ENCODE measurements around the gene C1orf141. TPM values are rescaled to one million over a fixed set of nuclear protein-coding genes. Genes with fewer than 3 reads are reported as not detected.

Gene C1orf141
- polyA plus RNA-seq, 1 donor (not counting 4 experiments of a cell fraction or from before 2014, with no cell fraction given): not detected

- no peak for DNase-seq (ENCODE audit: low read depth, low spot score)
- no peak for FAIRE-seq
- H3K4me1 ChIP-seq (ENCODE audit: control insufficient read depth, extremely low read depth, insufficient read depth, low read length): peaks cover 6% of the 10 kb centered on the region
- no peaks in the 10 kb centered on the region for H3K9me3 ChIP-seq (ENCODE audit: control insufficient read depth, low read depth, low read length)
- no peaks in the 10 kb centered on the region for H3K36me3 ChIP-seq (ENCODE audit: control insufficient read depth in 2 of 2, extremely low read depth in 1 of 2, insufficient read depth in 2 of 2, low read length in 2 of 2)
- H3K4me3 ChIP-seq (ENCODE audit: control insufficient read depth in 2 of 3, extremely low read depth in 1 of 3, insufficient read depth in 2 of 3, low read depth in 1 of 3, low read length in 3 of 3): no peak overlapping the region
- no peaks in the 10 kb centered on the region for H3K27me3 ChIP-seq (ENCODE audit: control insufficient read depth, extremely low read depth, insufficient read depth, low read length)
- dilution Hi-C loops (cut with MboI; ENCODE audit: extremely low pct_ligation_motif_present, low sequenced_read_pairs): no loop called here
- H3K9me1 ChIP-seq (ENCODE audit: control insufficient read depth, extremely low read depth, insufficient read depth, low read length): no peaks in the 10 kb centered on the region
- no peak overlapping the region for H3K27ac ChIP-seq (ENCODE audit: control insufficient read depth, insufficient read depth, low read length)
- TF ChIP-seq CTCF (optimal IDR thresholded peaks at IDR 0.05 in 1 of 3, IDR thresholded peaks at IDR 0.05 in 1 of 3, conservative IDR thresholded peaks at IDR 0.05 in 1 of 3; ENCODE audit: extremely low read depth in 1 of 3, insufficient read depth in 2 of 3, low read length in 3 of 3): no peak
- no peak for TF ChIP-seq EZH2 (IDR thresholded peaks at IDR 0.05; ENCODE audit: low read length)
- no peak overlapping the region for H3K9ac ChIP-seq (ENCODE audit: control insufficient read depth, extremely low read depth, insufficient read depth, low read length)
- no peaks in the 10 kb centered on the region for H3K79me2 ChIP-seq (ENCODE audit: control insufficient read depth, insufficient read depth, low read length)
- H2AFZ ChIP-seq (ENCODE audit: control insufficient read depth, low read length): no peak overlapping the region
- no peaks in the 10 kb centered on the region for H4K20me1 ChIP-seq (ENCODE audit: control insufficient read depth, extremely low read depth, insufficient read depth, low read length)
- peak overlapping the region; percentile 58 for H3K4me2 ChIP-seq (ENCODE audit: control insufficient read depth, extremely low read depth, insufficient read depth, low read depth, low read length)
These were observed 584 bp upstream of the C1orf141 start for GRCh38 chr1:67135354-67135753.

- Histone ChIP-seq H2AFZ (ENCODE audit: control insufficient read depth, low read length) (no peak overlapping the region), H3K36me3 (ENCODE audit: control insufficient read depth in 2 of 2, extremely low read depth in 1 of 2, insufficient read depth in 2 of 2, low read length in 2 of 2) (no peaks in the 10 kb centered on the region), H3K4me1 (ENCODE audit: control insufficient read depth, extremely low read depth, insufficient read depth, low read length) (peaks cover 6% of the 10 kb centered on the region), H3K9me1 (ENCODE audit: control insufficient read depth, extremely low read depth, insufficient read depth, low read length) (no peaks in the 10 kb centered on the region), H3K4me2 (ENCODE audit: control insufficient read depth, extremely low read depth, insufficient read depth, low read depth, low read length) (no peak overlapping the region), H3K9ac (ENCODE audit: control insufficient read depth, extremely low read depth, insufficient read depth, low read length) (no peak overlapping the region), H3K79me2 (ENCODE audit: control insufficient read depth, insufficient read depth, low read length) (no peaks in the 10 kb centered on the region), H4K20me1 (ENCODE audit: control insufficient read depth, extremely low read depth, insufficient read depth, low read length) (no peaks in the 10 kb centered on the region), H3K4me3 (ENCODE audit: control insufficient read depth in 2 of 3, extremely low read depth in 1 of 3, insufficient read depth in 2 of 3, low read depth in 1 of 3, low read length in 3 of 3) (no peak overlapping the region), H3K9me3 (ENCODE audit: control insufficient read depth, low read depth, low read length) (no peaks in the 10 kb centered on the region), H3K27ac (ENCODE audit: control insufficient read depth, insufficient read depth, low read length) (no peak overlapping the region), H3K27me3 (ENCODE audit: control insufficient read depth, extremely low read depth, insufficient read depth, low read length) (no peaks in the 10 kb centered on the region)
- dilution Hi-C loops (cut with MboI; ENCODE audit: extremely low pct_ligation_motif_present, low sequenced_read_pairs): no loop called here
- no peak for FAIRE-seq
- TF ChIP-seq EZH2 (IDR thresholded peaks at IDR 0.05; ENCODE audit: low read length): no peak
- no peak for TF ChIP-seq CTCF (optimal IDR thresholded peaks at IDR 0.05 in 1 of 3, IDR thresholded peaks at IDR 0.05 in 1 of 3, conservative IDR thresholded peaks at IDR 0.05 in 1 of 3; ENCODE audit: extremely low read depth in 1 of 3, insufficient read depth in 2 of 3, low read length in 3 of 3)
- DNase-seq (ENCODE audit: low read depth, low spot score): no peak
These were observed 1.6 kb downstream of the C1orf141 start for GRCh38 chr1:67133177-67133576.
